Common myeloid progenitor, CD34-positive (primary cell): ENCODE measurements around the gene PKP1.

Source experiments
- CTCF ChIA-PET: fragments of 350-600 bp; sonication (Branson Sonifier 250); formaldehyde crosslinking; loops from one replicate; lab custom pipeline; 2021; ENCODE audit warnings: antibody characterized with exemption; lab: Charles Lee
- POLR2A ChIA-PET: fragments of 350-600 bp; sonication (Branson Sonifier 250); formaldehyde crosslinking; loops from one replicate; lab custom pipeline; 2021; ENCODE audit warnings: antibody characterized with exemption; lab: Charles Lee
- DNase-seq, 3 donors: peaks; one replicate each; pipeline versions ENCODE4 v3.0.0 to v3.0.0-alpha.2; 2013
- H3K27ac ChIP-seq, 2 experiments: 1 replicate in 1 of 2; 2 replicates in 1 of 2; pipeline ENCODE4 v1.7.0; 2013; ENCODE audit warnings: inconsistent platforms in 2 of 2, low read length in 2 of 2, mild to moderate bottlenecking in 2 of 2, low read depth in 1 of 2, moderate library complexity in 1 of 2; ENCODE audit not compliant: severe bottlenecking in 2 of 2, insufficient read depth in 1 of 2, poor library complexity in 1 of 2
- H3K27me3 ChIP-seq, 5 experiments: replicated peaks in 2 of 5; 1 replicate in 3 of 5; 2 replicates in 2 of 5; pipeline versions ENCODE4 v1.6.1 to v1.7.0; 2013; ENCODE audit warnings: low read length in 4 of 5, mild to moderate bottlenecking in 2 of 5, moderate library complexity in 2 of 5, inconsistent platforms in 1 of 5; ENCODE audit not compliant: insufficient read depth in 5 of 5, control insufficient read depth in 4 of 5
- H3K36me3 ChIP-seq, 4 experiments: 1 replicate in 2 of 4; 2 replicates in 2 of 4; pipeline versions ENCODE4 v1.6.1 to v1.7.0; 2013; ENCODE audit warnings: low read length in 3 of 4, control low read depth in 1 of 4, mild to moderate bottlenecking in 1 of 4; ENCODE audit not compliant: control insufficient read depth in 4 of 4, insufficient read depth in 4 of 4
- H3K4me1 ChIP-seq, 4 experiments: 1 replicate in 3 of 4; 2 replicates in 1 of 4; pipeline versions ENCODE4 v1.6.1 to v1.7.1; 2013; ENCODE audit warnings: low read length in 3 of 4, mild to moderate bottlenecking in 3 of 4, control low read depth in 1 of 4, inconsistent platforms in 1 of 4, moderate library complexity in 1 of 4; ENCODE audit not compliant: control insufficient read depth in 4 of 4, insufficient read depth in 4 of 4; ENCODE audit errors: control extremely low read depth in 1 of 4
- H3K4me3 ChIP-seq, 7 experiments: 1 replicate in 4 of 7; 2 replicates in 3 of 7; pipeline versions ENCODE4 v1.5.1 to v1.7.0; 2013; ENCODE audit warnings: mild to moderate bottlenecking in 7 of 7, low read length in 6 of 7, moderate library complexity in 6 of 7, inconsistent platforms in 2 of 7, low read depth in 2 of 7, control low read depth in 1 of 7; ENCODE audit not compliant: insufficient read depth in 4 of 7, control insufficient read depth in 1 of 7; ENCODE audit errors: extremely low read depth in 1 of 7
- H3K9me3 ChIP-seq, 5 experiments: 1 replicate in 4 of 5; 2 replicates in 1 of 5; pipeline versions ENCODE4 v1.6.1 to v1.7.1; 2013; ENCODE audit warnings: low read length in 4 of 5, mild to moderate bottlenecking in 2 of 5, inconsistent platforms in 1 of 5, low read depth in 1 of 5, moderate library complexity in 1 of 5; ENCODE audit not compliant: control insufficient read depth in 4 of 5, insufficient read depth in 2 of 5; ENCODE audit errors: control extremely low read depth in 1 of 5
- WGBS: methylation state at CpG from one replicate; pipeline ENCODE4 v1.1.5; 2013; ENCODE audit not compliant: insufficient coverage; 5-methylcytosine and 5-hydroxymethylcytosine counted together

PKP1 gene

GRCh38 chr1:201376464-201377374 lies 93.4 kb downstream of the PKP1 start:
- no peak overlapping the region for H3K27ac ChIP-seq

DNA sequence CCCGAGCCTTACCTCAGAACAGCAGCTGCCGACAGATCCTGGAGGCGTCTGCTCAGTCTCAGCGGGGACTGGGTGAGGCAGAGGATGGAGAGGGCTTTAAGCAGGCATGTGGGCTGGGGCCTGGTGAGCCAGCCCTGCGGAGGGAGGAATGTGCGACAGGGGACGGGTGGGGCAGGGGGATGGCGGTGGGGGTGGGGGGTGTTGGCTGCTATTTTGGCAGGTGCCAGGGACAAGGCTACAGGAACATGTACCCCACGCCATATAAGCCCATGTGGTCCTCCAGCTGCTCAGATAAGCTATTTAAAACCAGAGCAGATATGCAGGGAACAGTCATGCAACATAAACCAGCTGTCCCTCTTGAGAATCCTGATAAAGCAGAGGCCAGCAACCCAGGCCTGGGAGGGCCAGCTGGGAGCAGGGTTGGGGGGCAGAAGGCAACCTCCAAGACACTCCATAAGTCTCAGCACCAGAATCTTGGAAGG lies 94.3 kb downstream of the PKP1 start, which contains the start of gene TNNT2:
Gene TNNT2 (minus strand): TSS at position 70 of the 482 bp plus-strand sequence. CDS start 4,426 bp downstream, outside the sequence.
- Histone ChIP-seq H3K4me1 (no peaks in the 10 kb centered on the region), H3K9me3 (no peaks in the 10 kb centered on the region), H3K27ac (no peak within 1 kb of the TSS), H3K4me3 (no peak within 1 kb of the TSS), H3K27me3 (peaks cover 0 to 45% (median 14%) of the 10 kb centered on the region in 5 experiments), H3K36me3 (no peaks in the 10 kb centered on the region)
- no peak for DNase-seq
- ChIA-PET POLR2A (no interaction called here), CTCF (interaction anchor here (1.1 kb wide), 2 partner anchors 9 to 18 kb away, joined by 3 read pairs; no protein-coding TSS in a partner anchor)
- 94% methylated on average over 3 of the region's 9 CpGs for WGBS

More at GRCh38 chr1:201376464-201377374, 93.4 kb downstream of the PKP1 start:
- ChIA-PET CTCF (interaction anchor here (1.0 to 2.1 kb wide), 6 partner anchors 9 to 129 kb away, joined by 3 to 11 read pairs (median 6); no protein-coding TSS in a partner anchor), POLR2A (no interaction called here)
- Histone ChIP-seq H3K4me1 (no peaks in the 10 kb centered on the region), H3K9me3 (no peaks in the 10 kb centered on the region), H3K36me3 (no peaks in the 10 kb centered on the region), H3K27me3 (peaks cover 0 to 51% (median 16%) of the 10 kb centered on the region in 5 experiments), H3K4me3 (no peak overlapping the region)
- 39% methylated on average over 8 of the region's 11 CpGs for WGBS
- peak; percentile 9 to 55 (median 52) for DNase-seq

GRCh38 chr1:201378804-201379203 lies 95.5 kb downstream of the PKP1 start:
- DNase-seq, result no peak
- no peak overlapping the region for H3K4me3 ChIP-seq
- ChIA-PET CTCF (no interaction called here), POLR2A (no interaction called here)
- WGBS, result 95% methylated on average over 6 of the region's 6 CpGs
- no peaks in the 10 kb centered on the region for H3K4me1 ChIP-seq
- H3K36me3 ChIP-seq, result no peaks in the 10 kb centered on the region
- H3K9me3 ChIP-seq, result no peaks in the 10 kb centered on the region
- H3K27me3 ChIP-seq, result peaks cover 0 to 34% (median 14%) of the 10 kb centered on the region in 5 experiments
- H3K27ac ChIP-seq, result no peak overlapping the region

DNA sequence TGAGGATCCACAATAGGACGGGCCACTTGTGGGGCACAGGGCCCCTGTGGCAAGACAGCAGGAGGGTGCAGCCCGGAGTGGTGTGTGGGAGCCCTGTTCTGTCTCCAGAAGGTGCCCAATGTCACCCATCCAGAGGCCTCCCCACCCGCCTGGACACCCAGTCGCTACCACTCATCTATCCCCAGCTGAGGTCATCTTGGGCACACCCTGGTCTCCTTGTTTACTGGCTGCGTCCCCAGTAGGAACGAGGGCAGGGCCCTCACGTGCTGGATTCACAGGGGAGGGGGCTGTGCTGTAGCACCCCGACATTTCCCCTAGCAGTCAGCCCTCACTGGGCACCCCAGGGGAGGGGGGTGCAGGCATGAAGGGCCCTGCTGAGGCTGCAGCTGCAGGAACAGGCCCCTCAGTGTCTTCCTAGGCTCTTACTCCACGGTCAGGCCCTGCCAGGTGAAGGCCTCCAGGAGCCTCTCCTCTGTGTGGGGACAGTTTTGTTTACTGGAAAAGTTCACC lies 96.5 kb downstream of the PKP1 start:
- Histone ChIP-seq H3K27ac (no peak overlapping the region), H3K27me3 (peaks cover 0 to 26% (median 12%) of the 10 kb centered on the region in 5 experiments), H3K4me1 (no peaks in the 10 kb centered on the region), H3K36me3 (no peaks in the 10 kb centered on the region), H3K9me3 (no peaks in the 10 kb centered on the region), H3K4me3 (no peak overlapping the region)
- ChIA-PET CTCF (interaction anchor here (1.2 to 1.9 kb wide), 3 partner anchors 10 to 31 kb away, joined by 3 to 6 read pairs (median 4); no protein-coding TSS in a partner anchor), POLR2A (no interaction called here)
- no peak for DNase-seq
- WGBS, result 94% methylated on average over 6 of the region's 9 CpGs

DNA sequence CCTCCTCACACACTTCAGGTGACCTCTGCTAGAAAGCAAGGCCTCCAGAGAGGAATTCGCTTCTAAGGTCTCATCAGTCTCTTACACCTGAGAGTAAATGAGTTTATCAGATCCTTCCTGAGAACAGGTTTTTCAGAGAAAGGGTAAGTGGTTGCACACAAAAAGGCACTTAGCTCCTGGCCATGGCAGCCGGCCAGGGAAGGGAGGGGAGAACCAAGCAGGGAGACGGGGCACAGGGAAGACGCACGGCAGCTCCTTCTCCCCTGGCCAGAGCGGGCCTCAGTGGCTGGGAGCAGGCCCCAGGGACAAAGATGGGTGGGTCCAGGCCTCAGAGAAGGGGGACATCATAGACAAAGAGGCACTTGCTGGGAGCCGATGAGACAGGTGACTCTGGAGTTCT lies 97.8 kb downstream of the PKP1 start:
- ChIA-PET POLR2A (interaction anchor here (0.7 kb wide), 1 partner anchor 28 kb away, joined by 3 read pairs; no protein-coding TSS in a partner anchor), CTCF (interaction anchor here (1.2 to 1.9 kb wide), 4 partner anchors 8 to 30 kb away, joined by 3 to 7 read pairs (median 5); no protein-coding TSS in a partner anchor)
- 90% methylated on average over 6 of the region's 7 CpGs for WGBS
- H3K36me3 ChIP-seq, result no peaks in the 10 kb centered on the region
- no peaks in the 10 kb centered on the region for H3K4me1 ChIP-seq
- no peak for DNase-seq
- H3K9me3 ChIP-seq, result no peaks in the 10 kb centered on the region
- no peak overlapping the region for H3K27ac ChIP-seq
- no peak overlapping the region for H3K4me3 ChIP-seq
- H3K27me3 ChIP-seq, result peaks cover 0 to 12% (median 4%) of the 10 kb centered on the region in 5 experiments
